HEK293T (cell line): Measurements from ENCODE around the gene ARHGEF2.

Source experiments
- CTCF ChIA-PET: fragments of 350-600 bp; formaldehyde crosslinking; extraction: SDS; loops from one replicate; lab custom pipeline; 2021; ENCODE audit warnings: antibody characterized with exemption, inconsistent platforms; lab: Yijun Ruan, JAX
- POLR2A ChIA-PET: fragments of 350-600 bp; formaldehyde crosslinking; extraction: SDS; loops from one replicate; lab custom pipeline; 2020; ENCODE audit warnings: antibody characterized with exemption, inconsistent platforms; lab: Yijun Ruan, JAX
- DNase-seq: peaks from one replicate; pipeline ENCODE4 v3.0.0; 2012; ENCODE audit warnings: mixed read lengths; ENCODE audit errors: extremely low spot score
- ARNT ChIP-seq: fragments of 450-650 bp; IDR thresholded peaks from 2 replicates; pipeline ENCODE4 v1.6.1; 2017; ENCODE audit warnings: mild to moderate bottlenecking
- BHLHE40 ChIP-seq: fragments of 450-650 bp; IDR thresholded peaks from 2 replicates; pipeline ENCODE4 v1.6.1; 2016; ENCODE audit warnings: mild to moderate bottlenecking, moderate library complexity, borderline replicate concordance
- CTBP1 ChIP-seq: fragments of 450-650 bp; IDR thresholded peaks from 2 replicates; pipeline ENCODE4 v1.6.1; 2016; ENCODE audit warnings: borderline replicate concordance
- ELF4 ChIP-seq: fragments of 450-650 bp; IDR thresholded peaks from 2 replicates; pipeline ENCODE4 v1.6.1; 2017; ENCODE audit warnings: antibody characterized with exemption
- FOXA1 ChIP-seq: fragments of 450-650 bp; IDR thresholded peaks from 2 replicates; pipeline ENCODE4 v1.6.1; 2016; ENCODE audit warnings: mild to moderate bottlenecking
- FOXK2 ChIP-seq: fragments of 450-650 bp; IDR thresholded peaks from 2 replicates; pipeline ENCODE4 v1.6.1; 2016; ENCODE audit warnings: mild to moderate bottlenecking
- FOXM1 ChIP-seq: fragments of 450-650 bp; IDR thresholded peaks from 2 replicates; pipeline ENCODE4 v1.6.1; 2017; ENCODE audit warnings: mild to moderate bottlenecking, borderline replicate concordance
- HDGF ChIP-seq: fragments of 450-650 bp; IDR thresholded peaks from 2 replicates; pipeline ENCODE4 v1.6.1; 2017; ENCODE audit warnings: antibody characterized with exemption, borderline replicate concordance
- L3MBTL2 ChIP-seq: fragments of 450-650 bp; conservative IDR thresholded peaks from 2 replicates; pipeline ENCODE4 v1.6.1; 2016; ENCODE audit warnings: mild to moderate bottlenecking
- LEF1 ChIP-seq: fragments of 450-650 bp; IDR thresholded peaks from 2 replicates; pipeline ENCODE4 v1.6.1; 2017; ENCODE audit warnings: mild to moderate bottlenecking, borderline replicate concordance
- NFRKB ChIP-seq: fragments of 450-650 bp; IDR thresholded peaks from 2 replicates; pipeline ENCODE4 v1.6.1; 2016; ENCODE audit warnings: mild to moderate bottlenecking, moderate library complexity
- SP1 ChIP-seq: fragments of 450-650 bp; IDR thresholded peaks from 2 replicates; pipeline ENCODE4 v1.6.1; 2017
- SUZ12 ChIP-seq: fragments of 450-650 bp; IDR thresholded peaks from 2 replicates; pipeline ENCODE4 v1.6.1; 2016; ENCODE audit warnings: mild to moderate bottlenecking
- TARDBP ChIP-seq: fragments of 450-650 bp; IDR thresholded peaks from 2 replicates; pipeline ENCODE4 v1.6.1; 2016
- ZNF384 ChIP-seq: fragments of 450-650 bp; IDR thresholded peaks from 2 replicates; pipeline ENCODE4 v1.6.1; 2016
- TF ChIP-seq, protein P1 (sequence below): fragments of 450-650 bp; IDR thresholded peaks from 2 replicates; pipeline ENCODE4 v1.6.1; 2016

The ARHGEF2 gene

GRCh38 chr1:155971910-155972809 lies 6.2 kb downstream of the ARHGEF2 start:
- ChIA-PET CTCF (no interaction called here), POLR2A (no interaction called here)
- TF ChIP-seq NFRKB = no peak
- TF ChIP-seq ZNF384 = no peak
- TF ChIP-seq FOXM1 = no peak
- no peak for TF ChIP-seq CTBP1
- TF ChIP-seq SUZ12 = no peak
- TF ChIP-seq, protein P1, sequence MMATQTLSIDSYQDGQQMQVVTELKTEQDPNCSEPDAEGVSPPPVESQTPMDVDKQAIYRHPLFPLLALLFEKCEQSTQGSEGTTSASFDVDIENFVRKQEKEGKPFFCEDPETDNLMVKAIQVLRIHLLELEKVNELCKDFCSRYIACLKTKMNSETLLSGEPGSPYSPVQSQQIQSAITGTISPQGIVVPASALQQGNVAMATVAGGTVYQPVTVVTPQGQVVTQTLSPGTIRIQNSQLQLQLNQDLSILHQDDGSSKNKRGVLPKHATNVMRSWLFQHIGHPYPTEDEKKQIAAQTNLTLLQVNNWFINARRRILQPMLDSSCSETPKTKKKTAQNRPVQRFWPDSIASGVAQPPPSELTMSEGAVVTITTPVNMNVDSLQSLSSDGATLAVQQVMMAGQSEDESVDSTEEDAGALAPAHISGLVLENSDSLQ = no peak
- TF ChIP-seq FOXA1 = no peak
- TF ChIP-seq LEF1 = no peak
- TF ChIP-seq FOXK2 = no peak
- no peak for TF ChIP-seq HDGF
- TF ChIP-seq ARNT = no peak
- TF ChIP-seq BHLHE40 = no peak
- no peak for TF ChIP-seq ELF4
- no peak for TF ChIP-seq L3MBTL2
- no peak for TF ChIP-seq TARDBP
- TF ChIP-seq SP1 = no peak
- no peak for DNase-seq

DNA sequence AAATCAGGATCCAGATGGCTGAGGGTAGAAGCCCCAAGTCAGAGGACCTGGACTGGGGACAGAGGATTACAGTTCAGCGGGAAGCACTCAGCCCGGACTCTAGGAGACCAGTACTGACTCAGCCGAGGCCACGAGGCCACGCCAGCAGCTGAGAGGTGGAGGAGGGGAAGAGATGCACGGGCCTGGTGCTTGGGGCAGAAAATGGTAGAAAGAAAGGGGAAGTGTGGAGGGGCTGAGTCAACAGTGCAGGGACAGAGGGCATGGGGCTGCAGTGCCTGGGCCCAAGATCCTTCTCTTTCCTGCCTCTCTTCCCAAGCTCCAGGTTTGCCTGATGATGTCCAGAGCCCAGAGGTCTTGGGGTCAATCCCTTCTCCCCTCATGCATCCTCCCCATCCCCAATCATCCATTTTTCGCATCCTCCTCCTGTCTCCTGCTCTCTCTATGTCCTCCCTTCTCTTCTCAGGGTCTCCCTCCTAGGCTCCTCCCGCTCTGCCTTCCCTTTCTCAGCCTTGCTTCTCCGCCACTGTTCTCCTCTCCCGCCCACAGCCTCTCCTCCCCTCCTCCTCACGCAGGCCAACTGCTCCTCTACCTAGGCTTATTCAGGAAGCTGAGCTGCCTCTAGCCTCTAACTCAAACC lies 7.7 kb downstream of the ARHGEF2 start:
- TF ChIP-seq HDGF = no peak
- no peak for TF ChIP-seq FOXA1
- no peak for TF ChIP-seq ELF4
- TF ChIP-seq FOXM1 = no peak
- no peak for TF ChIP-seq FOXK2
- no peak for TF ChIP-seq LEF1
- no peak for TF ChIP-seq ARNT
- no peak for TF ChIP-seq ZNF384
- TF ChIP-seq L3MBTL2 = no peak
- TF ChIP-seq NFRKB = no peak
- TF ChIP-seq TARDBP = no peak
- no peak for TF ChIP-seq SUZ12
- TF ChIP-seq CTBP1 = no peak
- CTCF ChIA-PET = no interaction called here
- POLR2A ChIA-PET = interaction anchor here (0.9 to 1.5 kb wide), 3 partner anchors 8 to 36 kb away, joined by 3 to 7 read pairs (median 5); partner anchors contain the start of genes ARHGEF2 and KHDC4
- DNase-seq = no peak

- ChIA-PET CTCF (no interaction called here), POLR2A (interaction anchor here (1.4 to 1.5 kb wide), 3 partner anchors 8 to 12 kb away, joined by 4 to 7 read pairs (median 5); partner anchors contain the start of gene ARHGEF2)
- TF ChIP-seq NFRKB = no peak
- no peak for DNase-seq
These were observed 9.0 kb downstream of the ARHGEF2 start for GRCh38 chr1:155969377-155969791.

- ChIA-PET CTCF (no interaction called here), POLR2A (interaction anchor here (1.4 kb wide), 1 partner anchor 9 kb away, joined by 4 read pairs; no protein-coding TSS in a partner anchor)
- DNase-seq = no peak
- TF ChIP-seq L3MBTL2 (no peak), BHLHE40 (no peak), FOXK2 (no peak), LEF1 (no peak)
- TF ChIP-seq, protein P1 = no peak
These were observed 9.7 kb downstream of the ARHGEF2 start for GRCh38 chr1:155968670-155969069.

- ChIA-PET POLR2A (interaction anchor here (0.9 kb wide), 2 partner anchors 9 to 16 kb away, joined by 3 to 4 read pairs; no protein-coding TSS in a partner anchor), CTCF (no interaction called here)
- TF ChIP-seq ZNF384 = no peak
- DNase-seq = no peak
These were observed 10.3 kb downstream of the ARHGEF2 start for GRCh38 chr1:155968051-155968400.

GRCh38 chr1:155967341-155968050 lies 10.9 kb downstream of the ARHGEF2 start:
- TF ChIP-seq FOXK2 (no peak), NFRKB (no peak), TARDBP (no peak), HDGF (no peak), CTBP1 (no peak), SP1 (no peak), FOXM1 (no peak), BHLHE40 (no peak), SUZ12 (no peak), FOXA1 (no peak), ZNF384 (no peak), ARNT (no peak), ELF4 (no peak), LEF1 (no peak)
- TF ChIP-seq, protein P1 = no peak
- DNase-seq = no peak
- ChIA-PET POLR2A (interaction anchor here (0.9 kb wide), 2 partner anchors 9 to 16 kb away, joined by 3 to 4 read pairs; no protein-coding TSS in a partner anchor), CTCF (interaction anchor here (0.9 kb wide), 2 partner anchors 16 to 22 kb away, joined by 3 to 6 read pairs; no protein-coding TSS in a partner anchor)
